Stromal cell of bone marrow (primary cell): ENCODE data around the gene GNA12.
"Not testable (repeated sequence)": the region's sequence is repeated elsewhere in the genome, so short reads cannot be mapped to it uniquely, and the experiment has no call there.

ENCODE experiments used
- DNase-seq: peaks from one replicate; pipeline ENCODE4 v3.0.0-alpha.2; 2012; ENCODE audit warnings: low read depth

GNA12 gene

GRCh38 chr7:2710901-2711551, 133.1 kb downstream of the GNA12 start:
- no peak for DNase-seq

- no peak for DNase-seq
Measured at GRCh38 chr7:2710286-2710655, 133.8 kb downstream of the GNA12 start.

- no peak for DNase-seq
Measured at GRCh38 chr7:2709553-2710285, 134.4 kb downstream of the GNA12 start.

GRCh38 chr7:2708547-2709310, 135.4 kb downstream of the GNA12 start:
- DNase-seq, result no peak

GRCh38 chr7:2708041-2708440, 136.1 kb downstream of the GNA12 start:
- no peak for DNase-seq

- no peak for DNase-seq
Measured at GRCh38 chr7:2707481-2707880, 136.6 kb downstream of the GNA12 start.

- DNase-seq, result no peak
Measured at GRCh38 chr7:2706685-2707126, 137.4 kb downstream of the GNA12 start.

- no peak for DNase-seq
Measured at GRCh38 chr7:2705371-2706096, 138.6 kb downstream of the GNA12 start.

- no peak for DNase-seq
Measured at GRCh38 chr7:2702594-2702957, 141.5 kb downstream of the GNA12 start.

- DNase-seq, result peak; percentile 71
Measured at GRCh38 chr7:2701832-2702593, 142.1 kb downstream of the GNA12 start.

GRCh38 chr7:2701424-2701823, 142.7 kb downstream of the GNA12 start:
- DNase-seq, result no peak

- DNase-seq, result no peak
Measured at GRCh38 chr7:2700141-2700850, 143.8 kb downstream of the GNA12 start.

GRCh38 chr7:2699289-2699620, 144.9 kb downstream of the GNA12 start:
- DNase-seq, result no peak

GRCh38 chr7:2698581-2699288, 145.4 kb downstream of the GNA12 start:
- no peak for DNase-seq

GRCh38 chr7:2694122-2694436, 150.0 kb downstream of the GNA12 start:
- not testable (repeated sequence) for DNase-seq

GRCh38 chr7:2693420-2694121, 150.5 kb downstream of the GNA12 start:
- not testable (repeated sequence) for DNase-seq

- DNase-seq, result no peak
Measured at GRCh38 chr7:2692543-2692942, 151.6 kb downstream of the GNA12 start.

- not testable (repeated sequence) for DNase-seq
Measured at GRCh38 chr7:2691932-2692439, 152.1 kb downstream of the GNA12 start.

GRCh38 chr7:2691011-2691707, 152.9 kb downstream of the GNA12 start:
- DNase-seq, result no peak
